PC-3 (cell line): ENCODE data around the gene RCBTB2.

Experiments
- CTCF ChIP-seq: fragments of 300-600 bp; sonication (generic); conservative IDR thresholded peaks from 2 replicates; pipeline ENCODE4 v1.5.1; 2017; ENCODE audit warnings: antibody characterized with exemption, low read depth, mild to moderate bottlenecking, low read length
- EZH2 ChIP-seq: fragments of 300-600 bp; sonication (generic); IDR thresholded peaks from one replicate; pipeline ENCODE4 v1.6.1; 2017; ENCODE audit warnings: antibody characterized with exemption, mild to moderate bottlenecking, low read length; ENCODE audit not compliant: unreplicated experiment

GRCh38 chr13:48563626-48564025 is 30.7 kb upstream of the RCBTB2 start:
- TF ChIP-seq CTCF (no peak), EZH2 (no peak)
